ENCODE measurements around the gene XYLT1.

The XYLT1 gene

DNA sequence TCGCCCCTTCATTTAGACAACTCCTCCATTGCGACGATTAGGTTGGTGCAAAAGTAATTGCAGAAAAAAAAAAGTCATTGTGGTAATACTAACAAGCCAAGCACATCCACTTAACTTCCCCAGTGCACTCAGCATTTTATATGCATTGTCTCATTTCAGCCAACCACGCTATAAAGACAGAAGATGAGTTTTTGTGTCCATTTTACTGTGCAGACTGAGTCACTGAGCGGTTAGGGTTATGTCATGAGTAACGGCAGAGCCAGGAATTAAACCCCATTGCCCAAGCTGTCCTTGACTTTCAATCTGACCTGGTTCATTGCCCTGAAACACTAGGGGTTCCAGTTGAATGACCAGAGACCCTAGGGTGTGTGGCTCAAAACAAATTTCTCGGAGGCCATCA, 218.7 kb downstream of the XYLT1 start:
- FAIRE-seq, result no peak

DNA sequence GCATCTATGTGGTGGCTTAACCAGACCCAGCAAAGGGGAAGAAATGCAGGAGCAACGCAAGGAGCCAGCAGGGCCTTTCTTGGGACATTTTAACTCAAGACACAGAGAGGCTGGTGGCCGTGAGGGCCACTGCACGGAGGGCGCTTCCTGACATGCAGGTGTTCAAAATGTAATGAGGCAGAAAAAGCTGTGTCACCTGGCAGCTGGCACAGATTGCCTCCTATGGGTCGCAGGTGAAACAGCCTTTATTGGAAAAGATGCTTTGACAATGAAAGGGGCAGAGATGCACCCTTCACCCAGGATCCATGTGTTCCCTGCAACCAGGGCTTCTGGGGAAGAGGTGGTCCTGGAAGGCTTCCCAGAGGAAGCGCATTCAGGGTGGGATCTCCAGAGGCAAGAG, 219.3 kb downstream of the XYLT1 start:
- FAIRE-seq (no peak), DNase-seq (ENCODE audit: extremely low spot score, insufficient read length, low read depth) (no peak)

More for the DNA sequence above, 218.7 kb downstream of the XYLT1 start:
- DNase-seq (ENCODE audit: extremely low spot score, insufficient read length, low read depth), result no peak

DNA sequence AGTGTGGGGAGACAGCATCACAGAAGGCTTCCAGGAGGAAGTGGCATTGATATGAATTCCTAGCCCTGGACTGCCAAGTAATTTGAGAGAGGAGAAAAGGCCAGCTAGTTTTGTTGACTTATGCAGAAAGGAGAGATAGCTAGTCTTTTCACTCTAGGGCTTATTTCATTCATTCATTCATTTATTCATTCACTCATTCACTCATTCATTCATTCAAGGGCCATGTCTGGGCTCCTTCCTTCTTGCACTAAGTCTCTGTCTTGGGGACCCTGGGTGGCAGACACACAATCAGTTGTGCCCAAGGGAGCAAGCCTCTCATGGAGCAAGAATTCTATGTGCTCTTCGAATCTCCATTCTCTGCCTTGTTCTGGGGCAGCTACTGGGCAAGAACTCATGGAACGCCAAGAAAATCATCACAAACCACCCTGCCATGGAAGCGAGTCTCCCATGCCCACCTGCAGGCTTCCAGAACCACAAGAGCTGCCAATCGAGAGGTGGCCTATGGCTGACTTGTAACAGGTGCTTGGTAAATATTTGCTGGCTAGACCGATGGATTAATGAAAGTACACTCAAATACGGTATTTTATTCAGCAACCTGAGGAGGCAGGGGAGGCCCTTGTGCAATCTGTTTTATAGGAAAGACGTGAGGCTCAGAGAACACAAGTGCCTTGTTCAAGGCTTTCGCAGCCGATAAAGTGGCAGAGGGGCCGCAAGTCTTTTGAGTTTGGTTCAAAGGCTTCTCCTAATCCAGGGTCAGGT, 223.6 kb downstream of the XYLT1 start:
- DNase-seq (ENCODE audit: extremely low spot score, insufficient read length, low read depth) (no peak), FAIRE-seq (no peak)

DNA sequence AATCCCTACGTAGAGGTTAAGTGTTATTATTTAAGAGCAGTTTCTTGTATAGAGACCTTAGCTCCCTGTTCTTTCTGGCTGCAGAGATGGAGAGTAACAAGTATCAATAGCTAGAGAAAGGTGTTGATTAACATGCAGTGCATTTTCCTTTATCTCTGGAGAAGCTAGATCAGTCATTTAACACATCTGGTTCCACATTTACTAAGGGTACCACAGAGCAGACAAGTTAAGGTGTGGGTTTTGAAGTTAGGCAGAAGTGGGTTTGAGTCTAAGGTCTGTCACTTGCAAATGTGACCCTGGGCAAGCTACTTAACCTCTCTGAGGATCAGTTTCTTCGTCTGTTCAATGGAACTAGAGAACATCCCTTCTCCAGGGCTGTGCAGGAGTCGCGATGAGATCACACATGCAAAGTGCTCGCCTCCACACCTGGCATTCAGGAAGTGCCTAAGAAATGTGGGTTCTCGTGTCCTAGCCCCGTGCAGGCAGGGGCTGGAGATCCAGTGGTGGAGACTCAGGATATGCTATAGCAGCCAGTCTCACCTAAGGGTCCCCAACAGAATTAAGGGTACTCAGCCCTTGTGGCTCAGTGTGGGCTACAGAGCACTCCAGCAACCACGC, 224.4 kb downstream of the XYLT1 start:
- FAIRE-seq (no peak), DNase-seq (ENCODE audit: extremely low spot score, insufficient read length, low read depth) (no peak)

DNA sequence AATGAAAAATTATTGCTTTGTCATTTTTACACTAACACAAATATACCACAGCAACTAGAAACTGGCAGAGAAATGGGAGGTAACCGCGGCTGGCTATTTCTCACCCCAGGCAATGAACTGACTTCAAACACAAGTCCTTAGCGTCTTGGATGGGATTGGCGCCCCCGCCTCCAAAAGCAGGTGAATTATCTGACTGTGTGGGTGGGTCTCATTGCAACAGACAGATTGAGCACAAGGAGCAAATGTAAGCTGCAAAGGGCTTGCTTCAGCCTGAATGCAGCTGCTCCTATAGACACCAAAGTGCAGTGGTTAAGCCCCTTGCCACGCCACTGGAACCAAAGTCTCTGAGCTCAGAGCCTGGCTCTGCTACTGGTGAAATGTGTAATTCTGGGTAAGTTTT, 225.0 kb downstream of the XYLT1 start:
- no peak for FAIRE-seq
- DNase-seq (ENCODE audit: extremely low spot score, insufficient read length, low read depth), result no peak

DNA sequence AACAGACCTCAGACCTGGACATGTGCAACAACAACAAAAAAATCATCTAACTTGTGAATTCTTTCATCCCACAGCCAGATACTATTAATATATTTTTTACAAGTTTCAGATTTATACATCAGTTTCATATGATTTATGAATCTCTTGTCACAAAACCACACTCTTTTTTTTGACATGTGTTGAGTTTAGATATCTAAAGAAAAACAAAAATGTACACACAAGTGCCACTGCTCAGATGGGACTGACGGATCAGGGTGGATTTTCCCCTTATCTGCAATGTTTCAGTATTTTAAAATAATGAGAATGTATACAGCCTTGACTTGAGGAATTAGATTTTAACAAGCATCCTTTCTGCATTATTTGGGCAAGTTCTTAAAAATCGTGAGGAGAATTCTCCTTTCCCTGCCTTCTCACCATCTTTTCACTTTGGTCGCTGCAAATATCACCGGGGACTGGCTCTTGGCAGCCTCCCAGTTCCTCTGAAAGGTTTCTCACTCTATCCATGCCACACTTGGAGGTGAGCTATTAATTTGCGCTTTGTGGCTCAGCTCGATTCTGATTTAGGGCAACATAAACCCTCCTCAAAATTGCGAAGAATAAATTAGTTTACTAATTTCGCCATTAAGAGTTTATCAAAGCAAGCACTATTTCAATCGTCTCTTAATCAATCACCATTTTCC, 225.7 kb downstream of the XYLT1 start:
- DNase-seq (ENCODE audit: extremely low spot score, insufficient read length, low read depth), result no peak
- FAIRE-seq, result no peak

DNA sequence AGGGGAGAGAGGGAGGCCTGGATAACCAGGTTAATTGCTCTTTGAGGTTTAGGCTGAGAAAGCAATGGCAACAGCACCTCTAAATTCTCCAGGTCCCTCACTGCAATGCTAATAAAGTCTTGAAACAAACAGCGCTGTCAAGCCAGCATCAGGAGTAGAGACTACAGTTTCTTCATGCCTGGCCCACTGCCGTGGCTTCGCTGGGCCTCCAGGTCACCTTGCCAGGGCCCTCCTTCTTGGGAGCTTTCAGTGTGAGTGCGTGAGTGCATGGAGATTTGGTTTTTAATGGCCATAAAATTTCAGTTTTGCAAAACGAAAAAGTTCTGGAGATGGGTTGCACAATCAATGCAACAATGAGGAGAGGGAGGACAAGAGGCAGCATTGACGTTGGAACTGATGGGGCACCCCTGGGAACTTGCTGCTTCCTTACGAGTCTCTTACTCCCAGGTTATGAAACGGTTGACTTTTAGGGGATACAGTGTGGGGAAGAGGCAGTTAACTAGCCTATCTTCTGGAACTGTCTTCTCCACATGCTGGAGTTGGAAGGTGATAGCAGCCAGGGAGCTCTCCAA, 229.4 kb downstream of the XYLT1 start:
- no peak for DNase-seq (ENCODE audit: extremely low spot score, insufficient read length, low read depth)
- no peak for FAIRE-seq

DNA sequence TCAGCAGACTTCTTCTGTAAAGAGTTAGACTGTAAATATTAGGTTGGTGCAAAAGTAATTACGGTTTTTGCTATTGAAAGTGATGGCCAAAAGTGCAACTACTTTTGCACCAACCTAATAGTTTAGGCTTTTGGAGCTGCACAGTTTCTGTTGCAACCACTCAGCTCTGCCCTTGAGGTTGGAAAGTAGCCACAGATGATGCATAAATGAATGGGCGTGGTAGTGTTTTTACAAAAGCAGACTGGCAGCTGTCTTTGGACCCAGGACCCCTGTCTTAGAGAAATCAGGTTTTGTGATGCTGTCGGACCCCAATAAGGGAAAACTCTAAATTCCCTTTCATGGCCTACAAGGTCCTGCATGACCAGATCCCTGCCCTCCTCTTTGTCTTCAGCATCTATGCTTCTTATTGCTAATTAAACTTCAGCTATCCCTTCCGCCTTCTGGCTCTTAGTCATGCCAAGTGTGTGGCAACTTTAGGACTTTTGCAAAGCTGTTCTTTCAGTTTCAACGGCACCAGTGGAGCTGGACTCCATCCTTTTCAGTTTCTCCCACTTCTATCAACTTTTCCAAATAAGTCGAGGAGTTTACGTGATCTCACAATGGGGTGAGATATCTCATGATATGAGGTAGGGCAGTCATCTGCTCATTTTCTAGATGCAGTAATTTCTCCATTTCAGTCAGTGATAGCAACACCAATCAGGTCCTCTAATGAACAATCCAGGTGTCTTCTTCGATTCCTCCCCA, 232.3 kb downstream of the XYLT1 start:
- no peak for FAIRE-seq
- DNase-seq (ENCODE audit: extremely low spot score, insufficient read length, low read depth), result no peak

DNA sequence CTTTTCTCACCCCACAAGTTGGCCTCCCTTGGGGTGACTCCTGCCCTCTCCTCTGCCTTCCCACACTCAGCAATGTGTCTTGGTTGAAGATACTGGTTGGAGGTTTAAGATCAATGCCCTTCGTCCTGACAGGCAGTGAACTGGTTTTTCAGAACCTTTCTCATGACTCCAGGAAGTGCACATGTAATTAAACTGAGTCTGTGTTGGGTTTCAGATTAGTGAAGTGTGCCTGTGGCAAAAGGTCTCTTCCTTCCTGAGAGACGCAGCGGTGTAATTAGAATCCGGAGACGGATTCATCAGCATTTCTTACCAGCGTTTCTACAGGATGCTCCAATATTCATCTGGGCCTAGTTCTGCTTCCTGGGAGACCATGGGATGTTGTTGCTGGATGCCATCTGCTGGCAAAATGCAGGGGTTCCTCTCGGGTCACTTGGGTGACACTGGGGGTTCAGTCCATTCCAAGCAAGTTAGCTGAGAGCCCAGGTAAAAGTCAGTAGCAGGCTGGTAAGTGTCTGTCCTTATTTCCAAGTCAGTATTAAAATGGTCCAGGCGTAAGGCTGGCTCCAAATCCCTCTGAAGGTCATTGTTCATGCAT, 233.3 kb downstream of the XYLT1 start:
- no peak for FAIRE-seq
- no peak for DNase-seq (ENCODE audit: extremely low spot score, insufficient read length, low read depth)

DNA sequence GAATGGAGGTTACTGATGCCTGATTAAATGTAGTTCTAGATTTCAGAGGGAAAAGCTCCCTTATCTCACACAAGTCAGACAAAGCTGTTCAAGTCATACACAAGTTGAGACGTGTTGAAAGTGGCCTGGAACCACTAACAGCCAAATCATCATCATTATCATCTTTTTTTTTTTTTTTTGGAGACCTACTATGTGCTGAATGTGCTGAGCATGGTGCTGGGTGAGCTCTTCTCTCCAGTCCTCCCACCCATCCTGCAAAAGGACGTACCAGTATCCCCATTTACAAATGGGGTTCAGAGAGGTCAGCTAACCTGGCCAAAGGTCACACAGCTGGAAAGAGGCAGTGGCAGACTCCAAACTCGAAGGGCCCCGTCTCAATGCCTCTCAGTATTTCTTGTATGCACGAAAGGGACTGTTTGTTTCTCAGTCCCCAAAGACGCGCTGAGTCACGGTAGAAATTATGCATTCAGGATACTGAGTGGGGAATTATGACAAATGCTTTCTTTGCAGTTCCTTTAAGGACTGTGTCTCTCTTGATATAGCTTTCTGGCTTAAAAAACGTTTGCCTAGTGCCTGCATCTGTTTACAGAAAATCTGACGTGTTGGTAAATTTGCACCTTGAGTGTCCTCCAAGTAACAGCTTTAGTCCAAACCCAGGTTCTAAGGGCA, 235.5 kb downstream of the XYLT1 start:
- no peak for FAIRE-seq
- DNase-seq (ENCODE audit: extremely low spot score, insufficient read length, low read depth), result no peak

DNA sequence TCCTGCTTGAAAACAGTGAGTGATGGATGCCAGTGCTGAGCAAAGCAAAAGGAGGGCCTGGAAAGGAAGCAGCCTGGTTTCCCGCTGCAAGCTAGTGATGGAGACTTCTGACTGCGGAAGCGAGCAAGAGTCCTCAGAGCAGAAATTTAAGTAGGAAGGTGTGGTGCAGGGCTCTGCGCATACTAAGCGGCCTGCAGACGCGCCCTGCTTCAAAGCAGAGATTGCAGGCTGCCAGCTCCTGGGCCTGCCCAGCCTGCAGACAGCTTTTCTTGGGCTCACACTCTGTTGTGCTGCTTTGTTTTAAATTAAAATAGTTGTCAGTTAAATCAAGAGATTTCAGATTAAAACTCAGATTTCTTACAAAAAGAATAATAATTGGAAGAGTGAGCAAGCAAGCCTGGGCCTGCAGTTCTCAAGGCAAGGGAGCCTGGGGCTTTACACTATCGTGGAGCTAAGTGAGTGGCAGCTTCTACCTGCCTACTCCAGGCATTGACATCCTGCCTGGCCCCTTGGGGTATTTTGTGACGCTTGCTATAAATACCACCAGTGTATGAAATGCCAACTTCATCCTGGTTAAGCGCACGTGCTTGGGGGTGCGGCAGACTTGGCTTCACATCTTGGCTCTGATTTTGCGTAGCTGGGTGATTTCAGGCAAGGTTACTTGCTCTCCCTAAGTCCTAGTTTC, 237.3 kb downstream of the XYLT1 start:
- DNase-seq (ENCODE audit: extremely low spot score, insufficient read length, low read depth), result no peak
- FAIRE-seq, result no peak

DNA sequence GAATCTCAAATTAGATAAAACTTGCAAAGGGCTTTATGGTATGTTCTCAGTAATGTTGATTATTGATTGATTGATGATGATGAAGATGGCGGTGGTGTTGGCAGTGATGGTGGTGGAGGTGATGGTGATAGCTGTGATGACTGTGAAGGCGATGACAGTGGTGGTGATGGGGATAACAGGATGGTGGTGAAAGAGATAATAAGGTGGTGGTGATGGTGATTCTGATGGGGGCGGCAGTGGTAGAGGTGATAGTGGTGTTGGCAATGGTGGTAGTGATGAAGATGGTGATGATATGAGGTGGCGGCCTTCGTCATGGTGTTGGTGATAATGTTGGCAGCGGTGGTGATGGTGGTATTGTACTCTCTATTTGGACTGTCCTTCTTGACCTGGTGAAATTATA, 238.3 kb downstream of the XYLT1 start:
- FAIRE-seq (no peak), DNase-seq (ENCODE audit: extremely low spot score, insufficient read length, low read depth) (no peak)

DNA sequence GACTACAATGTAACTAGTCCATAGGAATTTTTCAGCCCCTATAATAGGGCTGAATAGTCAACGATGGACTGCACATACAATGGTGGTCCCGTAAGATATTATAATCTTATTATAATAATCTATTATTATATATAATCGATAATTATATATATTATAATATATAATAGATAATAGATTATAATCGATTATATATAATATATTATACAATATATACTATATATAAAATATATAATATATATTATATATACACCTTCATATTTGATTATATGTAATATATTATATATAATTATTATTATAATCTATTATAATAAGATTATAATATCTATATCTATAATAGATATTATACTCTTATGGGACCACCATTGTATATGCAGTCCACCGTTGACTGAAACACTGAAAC, 238.8 kb downstream of the XYLT1 start:
- FAIRE-seq (no peak), DNase-seq (ENCODE audit: extremely low spot score, insufficient read length, low read depth) (no peak)

DNA sequence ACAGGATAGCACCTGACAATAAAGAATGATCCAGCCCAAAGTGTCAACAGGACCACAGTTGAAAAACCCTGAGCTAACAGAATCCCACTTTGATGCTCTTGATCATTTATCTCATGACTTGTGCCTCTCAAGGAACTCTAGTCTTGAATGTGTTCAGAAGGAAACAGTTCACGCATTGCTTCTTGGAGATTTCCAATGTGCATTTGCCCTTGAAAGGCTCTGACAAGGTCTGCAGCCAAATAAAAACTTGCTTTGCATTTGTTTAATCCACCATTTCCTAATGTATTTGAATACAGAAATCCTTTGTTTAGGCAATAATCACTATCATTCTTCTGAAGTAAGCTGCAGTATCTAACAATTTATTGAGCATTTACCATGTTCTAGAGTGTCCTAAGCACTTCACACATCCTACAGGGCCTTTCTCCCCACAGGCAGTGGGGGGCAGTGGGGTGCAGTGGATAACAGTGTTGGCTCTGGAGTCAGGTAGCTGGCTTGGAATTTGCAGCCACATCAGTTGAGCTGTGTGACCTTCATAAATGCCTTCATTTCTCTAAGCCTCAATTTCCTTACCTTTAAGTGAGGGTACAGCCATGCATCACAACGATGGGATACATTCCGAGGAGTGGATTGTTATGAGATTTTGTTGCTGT, 239.7 kb downstream of the XYLT1 start:
- FAIRE-seq (no peak), DNase-seq (ENCODE audit: extremely low spot score, insufficient read length, low read depth) (no peak)

DNA sequence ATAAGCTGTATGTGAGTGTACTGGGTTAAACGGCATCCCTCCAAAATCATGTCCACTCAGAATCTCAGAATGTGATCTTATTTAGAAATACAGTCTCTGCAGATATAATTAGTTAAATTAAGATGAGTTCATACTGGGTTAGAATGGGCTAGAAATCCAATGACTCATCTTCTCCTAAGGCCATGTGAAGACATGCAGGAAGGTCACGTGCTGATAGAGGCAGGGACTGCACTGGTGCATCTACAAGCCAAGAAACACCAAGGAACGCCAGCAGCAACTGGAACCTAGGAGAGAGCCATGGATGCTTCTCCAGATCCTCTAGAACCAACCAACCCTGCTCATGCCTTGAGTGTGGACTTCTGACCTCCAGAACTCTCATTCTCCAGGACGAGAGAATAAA, 241.0 kb downstream of the XYLT1 start:
- DNase-seq (ENCODE audit: extremely low spot score, insufficient read length, low read depth), result no peak
- FAIRE-seq, result no peak

DNA sequence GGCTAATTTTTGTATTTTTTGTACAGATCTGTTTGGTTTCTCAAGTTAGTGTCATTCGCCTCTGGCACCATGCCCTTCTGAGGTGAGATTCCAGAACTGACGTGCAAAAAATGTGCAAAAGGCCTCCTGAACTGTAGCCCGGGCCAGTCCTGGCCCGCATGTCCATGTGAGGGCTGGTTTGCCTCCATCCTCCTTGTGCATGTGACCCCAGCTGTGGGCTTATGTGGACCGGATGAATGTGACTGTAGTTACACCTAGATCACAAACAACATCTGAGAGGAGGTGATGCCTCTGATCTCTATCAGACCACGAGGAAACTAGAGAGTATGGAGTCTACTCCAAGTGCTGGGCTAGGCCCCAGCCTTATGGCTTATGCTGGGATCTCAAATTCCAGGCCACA, 241.6 kb downstream of the XYLT1 start:
- DNase-seq (ENCODE audit: extremely low spot score, insufficient read length, low read depth), result no peak
- FAIRE-seq, result no peak

DNA sequence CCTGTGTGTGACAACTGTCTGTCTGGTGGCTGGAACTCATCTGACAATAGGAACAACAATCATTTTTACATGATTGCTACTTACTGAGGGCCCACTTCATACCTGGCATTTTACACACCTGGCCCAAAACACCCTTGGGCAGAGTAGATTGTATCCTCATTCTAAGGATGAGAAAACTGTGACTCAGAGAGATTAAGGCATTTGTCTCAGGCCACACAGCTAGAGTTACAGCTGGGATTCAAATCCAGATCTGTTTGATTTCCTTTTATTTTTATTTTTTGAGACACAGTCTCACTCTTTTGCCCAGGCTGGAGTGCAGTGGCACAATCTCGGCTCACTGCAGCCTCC, 242.1 kb downstream of the XYLT1 start:
- DNase-seq (ENCODE audit: extremely low spot score, insufficient read length, low read depth) (no peak), FAIRE-seq (no peak)

DNA sequence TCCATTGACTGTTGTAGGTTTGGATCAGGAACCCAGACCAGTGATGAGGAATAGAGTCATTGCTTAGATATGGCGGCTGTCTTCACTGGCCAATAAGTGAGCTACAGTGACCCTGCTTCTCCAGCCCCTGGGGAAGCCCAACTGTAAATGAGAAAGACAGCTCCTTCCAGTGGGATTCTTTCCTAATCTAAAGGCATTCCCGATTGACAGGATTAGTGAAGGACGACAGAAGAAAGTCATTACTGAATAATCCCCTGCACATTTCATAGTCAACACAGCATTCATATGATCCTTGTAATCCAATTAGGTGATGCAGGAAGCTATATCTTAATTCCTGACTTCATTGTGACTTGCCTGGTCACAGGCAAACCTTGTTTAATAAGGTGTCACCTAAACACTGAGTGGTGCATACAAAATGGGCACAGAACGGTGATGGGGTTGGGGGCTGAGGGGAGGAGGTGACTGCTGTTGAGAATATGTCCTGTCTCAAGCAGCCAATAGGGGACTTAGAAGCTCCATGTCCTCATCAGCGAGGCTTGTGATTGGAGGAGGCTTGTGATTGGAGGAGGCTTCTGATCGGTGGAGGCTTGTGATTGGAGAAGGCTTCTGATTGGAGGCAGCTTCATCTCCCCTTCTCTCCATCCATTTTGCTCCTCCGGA, 242.6 kb downstream of the XYLT1 start:
- no peak for FAIRE-seq
- no peak for DNase-seq (ENCODE audit: extremely low spot score, insufficient read length, low read depth)
